Neural crest cell (in vitro differentiated cells): ENCODE measurements around the gene WDR44. TPM values are rescaled to one million over a fixed set of nuclear protein-coding genes. Genes with fewer than 3 reads are reported as not detected.
A peak's percentile ranks its signal among the peaks of the same experiment; 100 is the strongest.

Source experiments
- DNase-seq: peaks from one replicate; pipeline ENCODE4 v3.0.0; 2021; ENCODE audit warnings: low read depth, mixed read lengths, low spot score
- H3K27ac Mint-ChIP-seq: one replicate; pipeline ENCODE4 v1.8.0; 2021; ENCODE audit warnings: mild to moderate bottlenecking, mixed read lengths; ENCODE audit not compliant: unreplicated experiment
- H3K27me3 Mint-ChIP-seq: 2 replicates; pipeline ENCODE4 v1.8.0; 2021; ENCODE audit warnings: low read depth, mild to moderate bottlenecking, mixed read lengths
- H3K36me3 Mint-ChIP-seq: 2 replicates; pipeline ENCODE4 v1.8.0; 2021; ENCODE audit warnings: low read depth, mild to moderate bottlenecking, mixed read lengths
- H3K4me1 Mint-ChIP-seq: 2 replicates; pipeline ENCODE4 v1.8.0; 2021; ENCODE audit warnings: mixed read lengths
- H3K4me3 Mint-ChIP-seq: one replicate; pipeline ENCODE4 v1.8.0; 2021; ENCODE audit warnings: mild to moderate bottlenecking, mixed read lengths
- H3K9me3 Mint-ChIP-seq: 2 replicates; pipeline ENCODE4 v1.8.0; 2021; ENCODE audit warnings: mixed read lengths
- total RNA-seq: library from RNA; stranded (reverse); gene quantifications from 2 replicates; pipeline ENCODE4 v1.2.1, GENCODE V29; 2021
- TF ChIP-seq, protein P1 (sequence below): fragments of 200-600 bp; sonication (generic); conservative IDR thresholded peaks from 2 replicates; pipeline ENCODE4 v1.5.0; 2021; ENCODE audit warnings: antibody characterized with exemption, mild to moderate bottlenecking

Gene WDR44
- total RNA-seq, 1 donor from 2014 or later: 10.9 TPM

DNA sequence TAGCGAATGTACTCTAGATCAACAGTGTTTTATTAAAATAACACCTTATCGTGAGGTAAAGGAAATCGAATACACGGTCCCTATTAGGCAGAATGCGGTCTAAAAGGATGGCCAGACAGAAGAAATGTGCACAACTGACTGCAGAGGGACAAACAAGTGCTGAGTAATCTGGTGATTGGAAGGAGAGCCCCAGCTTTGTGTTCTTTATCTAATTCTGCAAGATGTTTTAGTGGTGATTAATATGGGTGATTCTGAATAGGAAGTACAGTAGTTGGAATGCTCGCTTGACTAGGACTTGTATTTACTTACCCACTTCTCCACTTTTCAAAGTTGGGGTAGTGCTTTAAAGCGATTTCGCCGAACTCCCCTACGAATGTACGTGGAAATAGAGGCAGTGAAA, 1.2 kb downstream of the WDR44 start:
- H3K27ac Mint-ChIP-seq: peak overlapping the region; percentile 83
- no peaks in the 10 kb centered on the region for H3K9me3 Mint-ChIP-seq
- H3K4me1 Mint-ChIP-seq: peaks cover 36% of the 10 kb centered on the region
- DNase-seq: no peak
- H3K27me3 Mint-ChIP-seq: no peaks in the 10 kb centered on the region
- TF ChIP-seq, protein P1, sequence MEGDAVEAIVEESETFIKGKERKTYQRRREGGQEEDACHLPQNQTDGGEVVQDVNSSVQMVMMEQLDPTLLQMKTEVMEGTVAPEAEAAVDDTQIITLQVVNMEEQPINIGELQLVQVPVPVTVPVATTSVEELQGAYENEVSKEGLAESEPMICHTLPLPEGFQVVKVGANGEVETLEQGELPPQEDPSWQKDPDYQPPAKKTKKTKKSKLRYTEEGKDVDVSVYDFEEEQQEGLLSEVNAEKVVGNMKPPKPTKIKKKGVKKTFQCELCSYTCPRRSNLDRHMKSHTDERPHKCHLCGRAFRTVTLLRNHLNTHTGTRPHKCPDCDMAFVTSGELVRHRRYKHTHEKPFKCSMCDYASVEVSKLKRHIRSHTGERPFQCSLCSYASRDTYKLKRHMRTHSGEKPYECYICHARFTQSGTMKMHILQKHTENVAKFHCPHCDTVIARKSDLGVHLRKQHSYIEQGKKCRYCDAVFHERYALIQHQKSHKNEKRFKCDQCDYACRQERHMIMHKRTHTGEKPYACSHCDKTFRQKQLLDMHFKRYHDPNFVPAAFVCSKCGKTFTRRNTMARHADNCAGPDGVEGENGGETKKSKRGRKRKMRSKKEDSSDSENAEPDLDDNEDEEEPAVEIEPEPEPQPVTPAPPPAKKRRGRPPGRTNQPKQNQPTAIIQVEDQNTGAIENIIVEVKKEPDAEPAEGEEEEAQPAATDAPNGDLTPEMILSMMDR: no peak
- H3K36me3 Mint-ChIP-seq: no peaks in the 10 kb centered on the region
- peak overlapping the region; percentile 99 for H3K4me3 Mint-ChIP-seq

DNA sequence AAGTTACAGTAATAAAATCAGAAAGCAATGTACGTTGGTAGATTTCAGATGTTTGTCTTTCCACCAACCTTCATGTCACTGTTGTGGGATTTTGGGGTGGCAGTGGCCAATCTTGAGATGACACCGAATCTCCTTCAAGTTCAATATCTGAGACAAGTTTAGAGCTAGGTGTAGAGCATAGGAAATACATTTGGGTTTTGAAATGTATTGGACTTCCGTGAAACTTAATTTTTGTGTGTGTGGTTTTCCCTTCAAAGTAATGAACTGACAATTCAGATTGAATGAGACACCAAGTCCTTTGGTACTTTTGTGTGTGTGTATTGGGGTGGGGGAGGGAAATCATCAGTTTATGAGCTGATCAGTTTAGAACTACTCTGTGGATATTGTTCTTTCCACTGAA, 1.8 kb downstream of the WDR44 start:
- Mint-ChIP-seq H3K27me3 (no peaks in the 10 kb centered on the region), H3K9me3 (no peaks in the 10 kb centered on the region), H3K27ac (no peak overlapping the region), H3K36me3 (no peaks in the 10 kb centered on the region), H3K4me3 (peak overlapping the region; percentile 99), H3K4me1 (peaks cover 39% of the 10 kb centered on the region)
- TF ChIP-seq, protein P1: no peak
- no peak for DNase-seq

GRCh38 chrX:118348186-118348810, 2.4 kb downstream of the WDR44 start:
- Mint-ChIP-seq H3K27ac (no peak overlapping the region), H3K9me3 (no peaks in the 10 kb centered on the region), H3K4me1 (peaks cover 44% of the 10 kb centered on the region), H3K27me3 (no peaks in the 10 kb centered on the region), H3K36me3 (no peaks in the 10 kb centered on the region), H3K4me3 (peak overlapping the region; percentile 99)
- TF ChIP-seq, protein P1: no peak
- no peak for DNase-seq

GRCh38 chrX:118349188-118349587, 3.3 kb downstream of the WDR44 start:
- Mint-ChIP-seq H3K9me3 (no peaks in the 10 kb centered on the region), H3K36me3 (no peaks in the 10 kb centered on the region), H3K27me3 (no peaks in the 10 kb centered on the region), H3K4me1 (peaks cover 44% of the 10 kb centered on the region), H3K27ac (no peak overlapping the region), H3K4me3 (peak overlapping the region; percentile 99)
- TF ChIP-seq, protein P1: no peak
- no peak for DNase-seq

DNA sequence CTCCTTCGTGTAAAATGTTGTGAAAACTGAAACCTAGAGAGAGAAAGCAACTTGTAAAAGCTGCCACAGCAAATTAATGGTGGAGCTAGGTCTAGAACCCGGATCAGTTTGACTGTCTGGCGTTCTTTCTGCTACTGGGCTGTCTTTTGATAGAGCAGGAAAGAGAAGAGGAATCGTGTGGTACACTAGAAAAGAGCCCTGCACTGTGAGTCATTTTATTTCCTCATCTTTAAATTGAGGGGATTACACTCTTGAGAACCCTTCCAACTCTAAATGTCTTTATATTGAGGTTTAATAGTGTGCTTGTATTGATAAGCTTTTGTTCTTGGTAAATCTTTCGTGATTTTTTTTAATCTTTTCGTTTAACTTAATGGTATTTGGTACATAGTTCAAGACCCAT, 4.3 kb downstream of the WDR44 start:
- H3K9me3 Mint-ChIP-seq: no peaks in the 10 kb centered on the region
- no peak for DNase-seq
- H3K4me1 Mint-ChIP-seq: peaks cover 51% of the 10 kb centered on the region
- no peaks in the 10 kb centered on the region for H3K27me3 Mint-ChIP-seq
- no peaks in the 10 kb centered on the region for H3K36me3 Mint-ChIP-seq
- TF ChIP-seq, protein P1: no peak
- H3K27ac Mint-ChIP-seq: no peak overlapping the region
- peak overlapping the region; percentile 22 for H3K4me3 Mint-ChIP-seq
